ENCODE measurements around the gene UBAP1L.
"Not testable (repeated sequence)": the region's sequence is repeated elsewhere in the genome, so short reads cannot be mapped to it uniquely, and the experiment has no call there.

UBAP1L gene

GRCh38 chr15:65115086-65115485 lies at the start of gene UBAP1L:
Gene UBAP1L (minus strand): TSS chr15:65115200. CDS start chr15:65106215, 8,985 bp downstream.
- DNase-seq: no peak

GRCh38 chr15:65164139-65164538 lies 49.1 kb upstream of the UBAP1L start:
- no peak for DNase-seq

- no peak for DNase-seq
Observed at GRCh38 chr15:65163041-65163440, 48.0 kb upstream of the UBAP1L start.

- DNase-seq: no peak
Observed at GRCh38 chr15:65156692-65157091, 41.7 kb upstream of the UBAP1L start.

- DNase-seq: no peak
Observed at GRCh38 chr15:65154720-65155119, 39.7 kb upstream of the UBAP1L start.

- DNase-seq: no peak
Observed at GRCh38 chr15:65147902-65148301, 32.9 kb upstream of the UBAP1L start.

GRCh38 chr15:65146438-65146837 lies 31.4 kb upstream of the UBAP1L start:
- no peak for DNase-seq

- not testable (repeated sequence) for DNase-seq
Observed at GRCh38 chr15:65138631-65139030, 23.6 kb upstream of the UBAP1L start.

- DNase-seq: not testable (repeated sequence)
Observed at GRCh38 chr15:65137893-65138292, 22.9 kb upstream of the UBAP1L start.

- not testable (repeated sequence) for DNase-seq
Observed at GRCh38 chr15:65137089-65137488, 22.1 kb upstream of the UBAP1L start.

- DNase-seq: no peak
Observed at GRCh38 chr15:65134538-65134937, 19.5 kb upstream of the UBAP1L start.

GRCh38 chr15:65133548-65134200 lies 18.7 kb upstream of the UBAP1L start, which contains the start of gene PDCD7:
Gene PDCD7 (minus strand): TSS chr15:65133808. CDS start chr15:65133781, 27 bp downstream.
- DNase-seq: peak; percentile 27 to 92 (median 80)

- DNase-seq: peak in 10 of 51 donors; percentile 6 to 35 (median 28)
Observed at GRCh38 chr15:65132878-65133547, 18.0 kb upstream of the UBAP1L start.

GRCh38 chr15:65130941-65131340 lies 15.9 kb upstream of the UBAP1L start:
- no peak for DNase-seq

GRCh38 chr15:65115542-65115941 lies 542 bp upstream of the UBAP1L start:
- no peak for DNase-seq

GRCh38 chr15:65110676-65111292 lies 4.2 kb downstream of the UBAP1L start:
- no peak for DNase-seq

GRCh38 chr15:65106011-65106590 lies 8.9 kb downstream of the UBAP1L start:
- DNase-seq: no peak

GRCh38 chr15:65105038-65105437 lies 10.0 kb downstream of the UBAP1L start:
- no peak for DNase-seq

GRCh38 chr15:65102912-65103311 lies 12.1 kb downstream of the UBAP1L start:
- no peak for DNase-seq

- no peak for DNase-seq
Observed at GRCh38 chr15:65101891-65102708, 12.9 kb downstream of the UBAP1L start.

GRCh38 chr15:65101411-65101890 lies 13.5 kb downstream of the UBAP1L start:
- peak in 28 of 51 donors; percentile 14 to 71 (median 43) for DNase-seq
